A673 (cell line): ENCODE measurements around the gene SCRT2. TPM values are rescaled to one million over a fixed set of nuclear protein-coding genes. Genes with fewer than 3 reads are reported as not detected.

Source experiments
- BruUV-seq: library from RNA; stranded (reverse); fragments of 400-500 nt; replicated peaks from 2 replicates; lab custom pipeline; 2021; lab: Mats Ljungman, UMichigan
- CTCF ChIA-PET: fragments of 300-600 bp; sonication (Branson Sonifier 250); formaldehyde crosslinking; loops from one replicate; lab custom pipeline; 2022; ENCODE audit warnings: antibody characterized with exemption; lab: Charles Lee
- POLR2A ChIA-PET: fragments of 300-600 bp; sonication (Branson Sonifier 250); formaldehyde crosslinking; loops from one replicate; lab custom pipeline; 2022; ENCODE audit warnings: antibody characterized with exemption; ENCODE audit not compliant: low non-redundant PET; lab: Charles Lee
- DNase-seq: peaks from one replicate; pipeline ENCODE4 v3.0.0-alpha.2; 2015; ENCODE audit warnings: low spot score
- H3K27ac ChIP-seq: fragments of 200-600 bp; sonication (generic); 2 replicates; pipeline ENCODE4 v1.5.1; 2016; ENCODE audit warnings: mixed run types, low read depth, mild to moderate bottlenecking, mixed read lengths, antibody characterized with exemption, low read length; ENCODE audit not compliant: poor library complexity, severe bottlenecking
- H3K27me3 ChIP-seq: fragments of 200-600 bp; sonication (generic); replicated peaks from 2 replicates; pipeline ENCODE4 v1.6.1; 2017; ENCODE audit warnings: mixed run types, low read depth, mild to moderate bottlenecking, mixed read lengths, antibody characterized with exemption, low read length; ENCODE audit not compliant: insufficient read depth, poor library complexity
- H3K36me3 ChIP-seq: fragments of 200-600 bp; sonication (generic); 2 replicates; pipeline ENCODE4 v1.6.1; 2016; ENCODE audit warnings: mixed run types, mild to moderate bottlenecking, mixed read lengths, antibody characterized with exemption, low read length; ENCODE audit not compliant: insufficient read depth, poor library complexity, severe bottlenecking
- H3K4me1 ChIP-seq: fragments of 200-600 bp; sonication (generic); 2 replicates; pipeline ENCODE4 v1.6.1; 2017; ENCODE audit warnings: mixed run types, mild to moderate bottlenecking, mixed read lengths, antibody characterized with exemption, low read length; ENCODE audit not compliant: insufficient read depth, poor library complexity, severe bottlenecking
- H3K4me3 ChIP-seq: fragments of 200-600 bp; sonication (generic); 2 replicates; pipeline ENCODE4 v1.5.1; 2016; ENCODE audit warnings: low read depth, mixed run types, mild to moderate bottlenecking, mixed read lengths, low read length; ENCODE audit not compliant: poor library complexity, severe bottlenecking
- H3K9me3 ChIP-seq: fragments of 200-600 bp; sonication (generic); 2 replicates; pipeline ENCODE4 v1.6.1; 2016; ENCODE audit warnings: mixed run types, low read depth, mild to moderate bottlenecking, mixed read lengths, antibody characterized with exemption, low read length; ENCODE audit not compliant: poor library complexity, severe bottlenecking
- CTCF ChIP-seq: fragments of 300-800, 200-600 bp; sonication (generic); conservative IDR thresholded peaks from 2 replicates; pipeline ENCODE4 v1.5.1; 2017; ENCODE audit warnings: low read depth, mild to moderate bottlenecking, antibody characterized with exemption, low read length, moderate library complexity, mixed read lengths
- EZH2 ChIP-seq: fragments of 200-600 bp; sonication (generic); IDR thresholded peaks from 2 replicates; pipeline ENCODE4 v1.6.1; 2017; ENCODE audit warnings: borderline replicate concordance, low read depth, mild to moderate bottlenecking, mixed read lengths, antibody characterized with exemption, low read length; ENCODE audit not compliant: poor library complexity, severe bottlenecking
- intact Hi-C: fragments of 100-400 bp; cut with micrococcal nuclease; formaldehyde crosslinking; loops from one replicate; pipeline ENCODE4 v1.10.0; 2022; ENCODE audit not compliant: unreplicated experiment
- total RNA-seq: library from RNA; stranded (reverse); gene quantifications from 2 replicates; pipeline ENCODE4 v1.2.3, GENCODE V29; 2021

Gene SCRT2
- total RNA-seq, 1 experiment from 2014 or later: 0.69 TPM

GRCh38 chr20:706366-706885 is 30.8 kb upstream of the SCRT2 start:
- CTCF ChIA-PET: no interaction called here
- Histone ChIP-seq H3K27me3 (peaks cover 5% of the 10 kb centered on the region), H3K36me3 (no peaks in the 10 kb centered on the region), H3K27ac (no peak overlapping the region), H3K4me1 (no peaks in the 10 kb centered on the region), H3K9me3 (no peaks in the 10 kb centered on the region), H3K4me3 (no peak overlapping the region)
- TF ChIP-seq EZH2 (no peak), CTCF (no peak)
- POLR2A ChIA-PET: no interaction called here
- no peak for DNase-seq
- intact Hi-C loops: no loop called here
- no TSS peak for BruUV-seq

GRCh38 chr20:704726-705125 is 29.1 kb upstream of the SCRT2 start:
- Histone ChIP-seq H3K27ac (no peak overlapping the region), H3K36me3 (no peaks in the 10 kb centered on the region), H3K4me1 (no peaks in the 10 kb centered on the region), H3K4me3 (no peak overlapping the region), H3K9me3 (no peaks in the 10 kb centered on the region), H3K27me3 (peaks cover 5% of the 10 kb centered on the region)
- ChIA-PET CTCF (no interaction called here), POLR2A (no interaction called here)
- intact Hi-C loops: no loop called here
- no TSS peak for BruUV-seq
- no peak for TF ChIP-seq CTCF
- no peak for TF ChIP-seq EZH2
- no peak for DNase-seq

GRCh38 chr20:703426-703825 is 27.8 kb upstream of the SCRT2 start:
- Histone ChIP-seq H3K9me3 (no peaks in the 10 kb centered on the region), H3K4me1 (no peaks in the 10 kb centered on the region), H3K27ac (no peak overlapping the region), H3K4me3 (no peak overlapping the region), H3K36me3 (no peaks in the 10 kb centered on the region), H3K27me3 (no peaks in the 10 kb centered on the region)
- intact Hi-C loops: no loop called here
- ChIA-PET POLR2A (no interaction called here), CTCF (no interaction called here)
- TF ChIP-seq EZH2: no peak
- no peak for TF ChIP-seq CTCF
- BruUV-seq: no TSS peak
- no peak for DNase-seq
